Midbrain (tissue), 1 donor: Measurements from ENCODE around the gene MAPK8IP1.

Experiments used
- DNase-seq: peaks from one replicate; lab custom pipeline; 2025; lab: John Stamatoyannopoulos, UW

MAPK8IP1 gene

DNA sequence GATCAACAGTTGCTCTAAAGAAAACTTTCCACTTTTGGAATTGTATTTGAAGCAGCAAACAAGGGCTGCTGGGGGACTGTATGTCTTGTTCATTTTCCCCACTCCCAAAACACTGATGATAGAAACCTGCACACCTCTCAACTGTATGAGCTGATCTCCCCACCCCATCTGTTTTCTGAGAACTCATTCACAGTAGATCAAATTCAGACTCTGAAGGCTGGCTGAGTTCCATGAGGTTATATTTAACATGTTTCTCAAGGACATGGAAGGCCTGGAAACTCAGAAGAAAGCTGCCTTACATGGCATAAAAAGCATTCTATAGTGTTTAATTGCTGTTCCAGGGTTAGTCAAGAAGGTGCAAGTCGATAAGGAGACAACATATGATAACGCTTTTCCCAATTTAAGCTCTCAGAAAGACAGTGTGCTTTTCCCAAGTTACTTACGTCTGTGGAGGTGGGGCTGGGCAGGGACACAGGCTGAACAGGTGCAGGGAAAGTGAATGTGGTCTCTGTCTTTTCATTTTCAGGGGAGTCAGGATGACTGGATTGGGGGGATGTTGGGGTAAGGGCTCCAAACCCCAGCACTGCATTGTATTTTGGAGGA lies 60.0 kb downstream of the MAPK8IP1 start:
- DNase-seq: no peak

DNA sequence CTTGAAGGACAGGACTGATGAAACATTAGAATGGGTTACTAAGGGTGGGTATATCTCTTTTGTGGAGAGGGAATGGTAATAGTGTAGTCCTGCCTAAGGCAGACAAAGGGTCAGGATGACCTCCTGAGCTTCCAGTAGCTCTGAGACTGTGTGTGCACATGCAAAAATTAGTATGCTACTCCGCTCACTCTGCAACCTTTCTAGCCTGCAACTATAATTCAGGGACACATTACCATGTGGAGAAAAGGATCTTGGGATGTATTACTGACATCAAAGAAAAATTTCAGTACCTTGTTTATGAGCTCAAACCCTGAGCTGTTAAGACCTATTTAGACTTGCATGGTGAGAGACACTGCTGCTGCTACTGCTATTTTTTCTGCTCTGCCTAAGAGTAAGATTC lies 62.4 kb downstream of the MAPK8IP1 start:
- no peak for DNase-seq

DNA sequence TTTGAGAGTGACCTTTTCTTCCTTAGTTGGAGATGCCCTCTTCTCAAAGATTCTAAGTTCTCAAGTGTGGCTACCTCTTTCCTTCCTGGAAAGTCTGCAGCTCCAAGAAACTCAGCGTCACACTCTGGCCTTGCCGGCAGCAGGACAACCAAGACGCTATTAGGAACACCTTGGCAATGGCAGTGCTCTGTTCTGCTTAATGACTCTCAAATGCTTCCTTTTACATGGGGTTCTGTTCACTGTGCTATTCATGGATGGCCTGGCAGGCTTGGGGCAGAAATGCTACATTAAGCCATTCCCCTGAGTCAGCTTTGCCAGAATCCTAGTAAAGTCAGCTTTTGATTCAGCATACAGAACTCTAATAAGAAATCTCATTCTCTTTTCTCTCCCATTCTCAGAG lies 62.9 kb downstream of the MAPK8IP1 start:
- DNase-seq: peak; percentile 65

DNA sequence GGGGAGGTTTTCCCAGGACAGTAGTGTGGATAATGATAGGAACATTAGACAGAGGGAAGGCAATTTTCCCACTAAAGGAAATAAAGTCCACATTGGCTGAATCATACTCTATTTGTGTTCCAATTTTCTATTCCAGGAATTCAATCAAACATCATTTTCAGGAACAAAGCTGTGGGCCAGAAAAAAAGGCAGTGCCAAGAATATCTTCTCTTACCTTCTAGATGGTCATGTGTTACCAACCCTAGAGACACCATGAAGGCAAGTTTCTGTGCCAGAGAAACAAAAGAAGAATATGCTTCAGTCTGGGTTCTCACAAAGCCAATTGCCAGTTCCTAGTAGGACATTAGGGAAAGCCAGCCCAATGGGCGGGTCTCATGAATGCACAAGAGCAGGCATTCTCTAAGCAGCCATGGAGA lies 64.5 kb downstream of the MAPK8IP1 start:
- peak; percentile 17 for DNase-seq
